ENCODE results near the gene GNB3.

DNA sequence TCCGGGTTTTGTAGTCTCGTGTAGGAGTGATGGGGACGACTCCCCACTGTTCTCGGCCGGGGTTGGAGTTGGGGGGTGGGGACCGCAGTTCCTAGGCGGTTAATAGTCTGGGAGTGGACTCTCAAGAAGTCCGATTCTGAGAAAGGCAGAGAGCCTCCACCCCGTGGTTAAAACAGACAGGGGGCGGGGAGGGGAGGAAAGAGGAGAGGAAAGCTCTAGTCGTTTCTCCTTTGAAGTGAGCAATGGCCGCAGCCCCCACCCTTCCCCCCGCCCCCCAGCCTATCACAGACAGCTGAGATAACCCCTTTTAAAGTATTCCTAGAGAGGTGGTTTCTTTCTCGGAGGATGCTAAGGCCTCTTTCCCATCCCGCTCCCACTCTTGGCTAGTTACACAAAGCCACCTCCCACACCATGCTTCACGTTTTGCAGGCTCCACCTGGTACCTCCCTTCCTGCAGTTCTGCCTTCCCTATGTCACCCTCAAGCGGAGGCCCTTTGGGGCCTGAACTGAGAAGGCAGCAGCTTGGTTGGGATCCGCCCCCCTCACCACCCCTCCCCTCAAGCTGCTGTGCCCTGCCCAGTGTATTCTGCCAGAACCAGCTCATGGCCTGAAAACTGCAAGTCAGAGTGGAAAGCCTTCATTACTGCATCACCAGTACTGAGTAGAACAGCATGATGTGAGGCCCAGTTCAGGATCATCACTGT lies 12.1 kb downstream of the GNB3 start:
- TF ChIP-seq, protein P1, sequence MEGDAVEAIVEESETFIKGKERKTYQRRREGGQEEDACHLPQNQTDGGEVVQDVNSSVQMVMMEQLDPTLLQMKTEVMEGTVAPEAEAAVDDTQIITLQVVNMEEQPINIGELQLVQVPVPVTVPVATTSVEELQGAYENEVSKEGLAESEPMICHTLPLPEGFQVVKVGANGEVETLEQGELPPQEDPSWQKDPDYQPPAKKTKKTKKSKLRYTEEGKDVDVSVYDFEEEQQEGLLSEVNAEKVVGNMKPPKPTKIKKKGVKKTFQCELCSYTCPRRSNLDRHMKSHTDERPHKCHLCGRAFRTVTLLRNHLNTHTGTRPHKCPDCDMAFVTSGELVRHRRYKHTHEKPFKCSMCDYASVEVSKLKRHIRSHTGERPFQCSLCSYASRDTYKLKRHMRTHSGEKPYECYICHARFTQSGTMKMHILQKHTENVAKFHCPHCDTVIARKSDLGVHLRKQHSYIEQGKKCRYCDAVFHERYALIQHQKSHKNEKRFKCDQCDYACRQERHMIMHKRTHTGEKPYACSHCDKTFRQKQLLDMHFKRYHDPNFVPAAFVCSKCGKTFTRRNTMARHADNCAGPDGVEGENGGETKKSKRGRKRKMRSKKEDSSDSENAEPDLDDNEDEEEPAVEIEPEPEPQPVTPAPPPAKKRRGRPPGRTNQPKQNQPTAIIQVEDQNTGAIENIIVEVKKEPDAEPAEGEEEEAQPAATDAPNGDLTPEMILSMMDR (IDR thresholded peaks at IDR 0.05 in 2 of 3, conservative IDR thresholded peaks at IDR 0.05 in 1 of 3; ENCODE audit: borderline replicate concordance in 1 of 3, insufficient read depth in 1 of 3, low read depth in 2 of 3, low read length in 2 of 3), result no peak
- TF ChIP-seq FOSL1 (IDR thresholded peaks at IDR 0.05; ENCODE audit: low read depth), result no peak
- TF ChIP-seq, protein P2, sequence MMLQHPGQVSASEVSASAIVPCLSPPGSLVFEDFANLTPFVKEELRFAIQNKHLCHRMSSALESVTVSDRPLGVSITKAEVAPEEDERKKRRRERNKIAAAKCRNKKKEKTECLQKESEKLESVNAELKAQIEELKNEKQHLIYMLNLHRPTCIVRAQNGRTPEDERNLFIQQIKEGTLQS (IDR thresholded peaks at IDR 0.05), result no peak
- no peak for TF ChIP-seq EZH2 (IDR thresholded peaks at IDR 0.05)
- TF ChIP-seq YY1 (IDR thresholded peaks at IDR 0.05; ENCODE audit: extremely low read depth, insufficient replicate concordance, low read depth, low read length), result no peak
- TF ChIP-seq POLR2AphosphoS5 (IDR thresholded peaks at IDR 0.05; ENCODE audit: low read depth, low read length), result no peak
- TF ChIP-seq POLR2A (IDR thresholded peaks at IDR 0.05; ENCODE audit: borderline replicate concordance, extremely low read depth, insufficient read depth, insufficient read length), result no peak
- peak; percentile 61 for TF ChIP-seq TCF7L2 (IDR thresholded peaks at IDR 0.05; ENCODE audit: borderline replicate concordance, extremely low read depth, insufficient read depth, insufficient read length)
- TF ChIP-seq, protein P3, sequence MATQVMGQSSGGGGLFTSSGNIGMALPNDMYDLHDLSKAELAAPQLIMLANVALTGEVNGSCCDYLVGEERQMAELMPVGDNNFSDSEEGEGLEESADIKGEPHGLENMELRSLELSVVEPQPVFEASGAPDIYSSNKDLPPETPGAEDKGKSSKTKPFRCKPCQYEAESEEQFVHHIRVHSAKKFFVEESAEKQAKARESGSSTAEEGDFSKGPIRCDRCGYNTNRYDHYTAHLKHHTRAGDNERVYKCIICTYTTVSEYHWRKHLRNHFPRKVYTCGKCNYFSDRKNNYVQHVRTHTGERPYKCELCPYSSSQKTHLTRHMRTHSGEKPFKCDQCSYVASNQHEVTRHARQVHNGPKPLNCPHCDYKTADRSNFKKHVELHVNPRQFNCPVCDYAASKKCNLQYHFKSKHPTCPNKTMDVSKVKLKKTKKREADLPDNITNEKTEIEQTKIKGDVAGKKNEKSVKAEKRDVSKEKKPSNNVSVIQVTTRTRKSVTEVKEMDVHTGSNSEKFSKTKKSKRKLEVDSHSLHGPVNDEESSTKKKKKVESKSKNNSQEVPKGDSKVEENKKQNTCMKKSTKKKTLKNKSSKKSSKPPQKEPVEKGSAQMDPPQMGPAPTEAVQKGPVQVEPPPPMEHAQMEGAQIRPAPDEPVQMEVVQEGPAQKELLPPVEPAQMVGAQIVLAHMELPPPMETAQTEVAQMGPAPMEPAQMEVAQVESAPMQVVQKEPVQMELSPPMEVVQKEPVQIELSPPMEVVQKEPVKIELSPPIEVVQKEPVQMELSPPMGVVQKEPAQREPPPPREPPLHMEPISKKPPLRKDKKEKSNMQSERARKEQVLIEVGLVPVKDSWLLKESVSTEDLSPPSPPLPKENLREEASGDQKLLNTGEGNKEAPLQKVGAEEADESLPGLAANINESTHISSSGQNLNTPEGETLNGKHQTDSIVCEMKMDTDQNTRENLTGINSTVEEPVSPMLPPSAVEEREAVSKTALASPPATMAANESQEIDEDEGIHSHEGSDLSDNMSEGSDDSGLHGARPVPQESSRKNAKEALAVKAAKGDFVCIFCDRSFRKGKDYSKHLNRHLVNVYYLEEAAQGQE (IDR thresholded peaks at IDR 0.05; ENCODE audit: low read depth), result no peak
- TF ChIP-seq, protein P4, sequence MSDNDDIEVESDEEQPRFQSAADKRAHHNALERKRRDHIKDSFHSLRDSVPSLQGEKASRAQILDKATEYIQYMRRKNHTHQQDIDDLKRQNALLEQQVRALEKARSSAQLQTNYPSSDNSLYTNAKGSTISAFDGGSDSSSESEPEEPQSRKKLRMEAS (IDR thresholded peaks at IDR 0.05), result no peak
- TF ChIP-seq SP1 (IDR thresholded peaks at IDR 0.05; ENCODE audit: low read depth), result no peak
- TF ChIP-seq SIN3A (IDR thresholded peaks at IDR 0.05; ENCODE audit: low read depth), result no peak

All from HCT116 (cell line).